Dermis blood vessel endothelial cell (primary cell): ENCODE results near the gene ENC1. TPM values are rescaled to one million over a fixed set of nuclear protein-coding genes. Genes with fewer than 3 reads are reported as not detected.

ENCODE experiments used
- DNase-seq: peaks from one replicate; pipeline ENCODE4 v3.0.0; 2010
- total RNA-seq: library from RNA; depleted of rRNA; stranded (reverse); fragments of >200 nt; gene quantifications from 2 replicates; pipeline ENCODE4 v1.2.3, GENCODE V29; 2014

Gene ENC1
- total RNA-seq, 1 donor from 2014 or later: 32.2 TPM

DNA sequence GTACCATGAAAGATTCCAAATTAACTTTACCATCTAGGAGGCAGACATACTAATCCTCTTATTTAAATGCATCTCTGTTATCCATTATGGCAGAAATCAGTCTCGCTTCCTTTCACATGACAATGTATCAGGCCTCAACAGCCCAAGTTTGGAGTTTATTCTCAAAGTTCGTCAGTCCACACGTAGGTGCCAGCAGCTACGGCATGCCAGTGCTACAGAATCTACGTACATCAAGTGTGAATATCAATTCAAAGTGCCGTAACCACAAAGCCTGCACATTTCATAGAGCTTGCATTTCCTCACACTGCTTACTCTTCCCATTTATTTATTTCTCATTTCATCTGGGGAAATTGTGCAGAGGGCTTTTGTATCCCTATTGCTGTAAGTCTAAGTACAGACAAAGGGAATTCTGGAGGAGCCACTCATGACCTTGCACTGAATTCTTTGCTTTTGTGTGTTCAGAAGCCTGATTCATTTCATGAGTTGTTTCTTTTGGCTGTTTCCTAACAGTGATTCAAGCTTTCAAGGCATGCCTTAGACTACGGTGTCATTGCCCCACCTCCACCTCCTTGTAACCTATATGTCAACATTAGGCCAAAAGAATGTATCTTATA, 10.0 kb downstream of the ENC1 start:
- peak; percentile 87 for DNase-seq

DNA sequence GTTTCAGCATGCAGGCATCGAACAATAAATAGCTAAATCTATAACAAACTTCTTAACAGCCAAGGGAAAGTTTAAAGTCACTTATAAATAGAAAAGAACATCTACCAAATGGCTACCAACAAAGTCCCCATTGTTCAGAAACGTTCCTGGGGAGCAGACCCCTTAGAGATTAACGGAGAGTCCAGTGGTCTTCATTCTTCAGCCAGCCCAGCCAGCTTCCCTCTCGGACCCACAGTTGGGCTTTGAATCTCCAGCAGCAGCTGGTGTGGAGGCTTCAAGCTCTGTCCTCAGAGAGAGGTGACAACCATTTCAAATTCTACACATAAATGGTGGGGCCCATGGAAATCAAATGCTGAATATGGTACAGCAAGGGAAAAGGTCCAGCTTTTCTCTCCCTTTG, 11.2 kb downstream of the ENC1 start:
- no peak for DNase-seq

DNA sequence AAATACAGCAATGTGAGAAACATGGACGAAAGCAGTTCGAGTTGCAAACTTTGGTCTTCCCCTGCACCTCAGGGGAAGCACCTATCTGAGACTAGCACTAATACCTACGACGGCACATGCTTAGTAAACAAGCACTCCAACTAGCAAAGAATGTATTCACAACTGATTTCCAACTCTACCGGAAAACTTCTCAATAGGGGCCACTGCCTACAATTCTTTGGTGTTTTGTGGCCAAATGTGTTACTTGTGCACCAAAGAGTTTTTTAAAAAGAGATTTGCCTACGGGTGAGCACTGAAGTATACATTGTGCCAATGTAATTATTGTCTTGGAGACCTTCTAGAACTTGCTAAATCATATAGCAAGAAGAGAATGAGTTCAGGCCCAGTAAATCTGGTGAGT, 12.2 kb downstream of the ENC1 start:
- DNase-seq: no peak

DNA sequence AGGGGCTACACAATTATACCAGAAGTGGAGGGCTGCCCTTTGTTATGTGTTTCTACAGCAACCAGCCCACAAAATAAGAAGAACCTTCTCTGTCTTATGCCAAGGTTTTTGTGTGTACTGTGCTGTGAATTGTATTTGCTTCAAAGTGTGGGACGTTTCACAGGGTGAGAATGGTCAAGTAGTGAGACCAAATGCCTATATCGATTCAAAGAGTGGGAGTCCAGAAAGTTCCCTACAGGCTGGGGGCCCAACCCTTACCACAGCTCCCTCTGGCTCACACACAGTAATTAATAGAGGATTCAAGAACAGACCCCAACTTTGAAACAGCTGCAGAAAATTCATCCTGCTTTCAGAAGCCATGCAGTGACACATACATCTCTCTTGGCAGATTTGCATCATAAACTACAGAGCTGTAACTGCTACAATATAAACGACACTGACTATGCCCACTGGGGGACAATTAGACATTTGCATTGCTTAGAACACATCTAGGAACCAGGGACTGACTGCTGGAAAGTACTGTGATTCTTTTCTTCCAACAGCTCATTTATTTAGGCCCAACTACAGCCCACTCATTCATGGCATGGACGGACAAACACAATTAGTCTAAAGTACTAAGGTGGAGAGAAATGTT, 12.8 kb downstream of the ENC1 start:
- DNase-seq: no peak

DNA sequence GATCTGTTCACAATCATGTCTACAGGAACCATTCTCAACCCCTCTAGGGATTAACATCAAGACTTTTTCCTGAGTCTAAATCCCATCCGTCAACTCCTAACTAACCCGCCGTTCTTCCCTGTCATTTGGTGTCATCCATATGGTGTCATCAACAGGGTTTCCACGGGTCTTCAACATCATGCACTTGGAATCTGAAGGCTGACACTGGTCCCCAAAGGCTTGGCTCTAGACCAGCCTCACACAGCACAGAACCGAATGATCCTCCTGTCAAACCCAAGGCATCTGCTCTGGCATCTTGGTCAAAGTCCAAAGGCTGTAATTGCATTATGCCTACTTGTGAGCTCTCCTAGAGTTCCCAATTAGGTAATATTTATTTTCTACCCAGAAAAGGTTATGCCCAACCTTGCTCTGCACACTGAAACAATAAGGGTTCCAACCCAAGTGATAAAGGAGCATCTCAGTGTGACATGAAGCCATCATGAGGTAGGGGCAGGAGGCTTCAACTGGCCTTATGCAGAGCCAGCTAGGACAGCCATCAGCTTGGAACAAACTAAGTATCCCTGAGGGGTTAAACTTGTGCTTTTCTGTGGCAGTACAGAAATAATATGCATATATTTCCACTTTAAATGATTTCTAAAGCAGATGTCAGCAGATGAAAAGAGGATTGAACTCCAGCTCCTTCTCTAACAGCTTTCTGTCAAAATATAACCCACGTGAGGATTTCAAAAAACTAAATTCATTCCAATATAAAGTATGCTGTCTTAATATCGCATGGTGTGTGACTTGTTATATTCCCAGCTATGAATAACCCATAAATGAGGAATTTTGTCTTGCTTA, 13.9 kb downstream of the ENC1 start:
- no peak for DNase-seq

DNA sequence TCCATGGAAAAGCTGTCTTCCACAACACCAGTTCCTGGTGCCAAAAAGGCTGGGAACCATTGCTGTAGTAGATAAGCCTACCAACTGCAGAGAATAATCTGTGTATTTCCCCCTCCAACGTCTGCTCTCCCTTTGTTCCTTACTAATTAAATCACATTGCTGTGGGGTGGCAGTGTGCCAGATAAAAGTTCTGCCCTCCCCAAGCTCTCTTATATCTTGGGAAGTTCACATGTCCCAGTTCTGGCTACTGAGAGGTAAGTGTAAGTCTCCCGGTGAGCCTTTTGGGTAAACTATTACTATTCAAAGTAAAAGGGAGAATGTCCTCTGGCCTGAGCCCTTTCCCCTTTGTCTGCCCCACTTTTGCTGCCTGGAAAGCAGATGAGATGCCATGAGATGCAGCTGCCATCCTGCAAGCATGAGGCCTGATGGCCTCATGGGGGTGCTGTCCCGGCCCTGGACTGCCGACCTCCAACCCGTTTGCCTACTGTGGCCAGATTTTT, 14.7 kb downstream of the ENC1 start:
- DNase-seq: peak; percentile 62

DNA sequence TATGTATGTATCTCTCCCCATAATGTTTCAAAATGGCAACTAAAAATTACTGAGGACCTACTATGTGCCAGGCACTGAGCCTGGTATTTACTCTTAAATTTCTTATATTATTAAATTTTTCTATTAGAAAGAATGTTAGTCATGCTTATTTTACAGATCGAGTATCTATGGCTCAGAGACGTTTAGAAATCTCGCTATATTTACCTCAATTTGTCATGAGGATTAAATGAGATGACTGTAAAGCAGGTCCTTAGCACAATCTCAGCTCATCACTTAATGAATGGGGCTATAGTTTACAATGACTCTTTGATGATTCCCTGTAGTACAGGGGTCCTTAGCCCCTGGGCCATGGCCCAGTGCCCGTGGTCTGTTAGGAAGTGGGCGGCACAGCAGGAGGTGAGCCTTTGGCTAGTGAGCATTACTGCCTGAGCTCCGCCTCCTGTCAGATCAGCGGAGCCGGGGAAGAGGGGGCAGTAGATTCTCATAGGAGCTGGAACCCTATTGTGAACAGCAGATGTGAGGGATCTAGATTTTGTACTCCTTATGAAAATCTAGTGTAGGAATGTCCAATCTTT, 15.5 kb downstream of the ENC1 start:
- DNase-seq: no peak

DNA sequence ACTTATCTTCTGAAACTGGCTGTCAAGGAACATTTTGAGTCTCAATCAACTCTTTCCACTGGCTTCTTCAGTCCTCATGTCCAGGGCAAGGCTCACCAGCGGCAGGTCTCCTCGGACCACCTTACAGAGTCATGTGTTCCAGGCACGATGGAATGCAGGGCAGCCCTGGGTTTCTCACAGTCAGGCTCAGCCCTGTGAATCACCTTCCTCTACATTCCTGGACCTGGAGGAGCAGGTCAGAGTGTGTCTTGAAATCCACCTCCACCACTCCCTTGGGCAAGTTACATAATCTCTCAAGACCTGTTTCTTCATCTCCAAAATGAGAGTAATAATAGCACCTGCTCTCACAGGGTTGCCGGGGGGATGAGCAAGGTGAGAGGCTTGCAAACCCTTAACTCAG, 16.0 kb downstream of the ENC1 start:
- DNase-seq: no peak

DNA sequence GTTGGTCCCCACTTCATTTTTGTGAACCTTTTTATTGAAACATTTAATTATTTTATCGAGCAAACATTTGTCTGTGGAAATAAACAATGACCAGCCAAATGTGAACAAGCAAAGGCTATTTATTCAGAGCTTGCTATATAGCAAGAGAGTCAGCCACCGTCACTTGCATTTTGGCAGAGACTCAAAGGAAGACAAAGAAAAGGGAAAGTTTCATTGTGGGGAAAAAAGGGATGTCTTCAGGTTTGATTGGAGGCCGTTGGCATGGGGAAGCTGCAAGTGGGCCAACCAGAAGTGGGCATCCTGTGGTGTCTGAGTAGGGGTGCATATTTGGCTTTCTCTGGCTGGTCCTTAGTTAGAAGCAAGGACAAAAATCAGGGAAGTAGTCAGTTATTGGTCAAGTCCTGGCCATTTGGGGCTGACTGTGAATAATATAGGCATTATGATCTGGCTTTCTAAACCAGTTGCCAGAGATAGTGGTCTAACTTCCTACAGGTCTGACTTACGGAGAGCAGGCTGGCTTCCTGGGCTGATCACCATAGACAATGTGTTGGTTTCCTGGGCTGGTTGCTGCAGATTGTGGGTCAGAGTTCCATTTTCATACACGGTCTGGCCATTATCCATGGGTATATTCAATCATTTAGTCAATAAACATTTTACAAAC, 16.6 kb downstream of the ENC1 start:
- no peak for DNase-seq

DNA sequence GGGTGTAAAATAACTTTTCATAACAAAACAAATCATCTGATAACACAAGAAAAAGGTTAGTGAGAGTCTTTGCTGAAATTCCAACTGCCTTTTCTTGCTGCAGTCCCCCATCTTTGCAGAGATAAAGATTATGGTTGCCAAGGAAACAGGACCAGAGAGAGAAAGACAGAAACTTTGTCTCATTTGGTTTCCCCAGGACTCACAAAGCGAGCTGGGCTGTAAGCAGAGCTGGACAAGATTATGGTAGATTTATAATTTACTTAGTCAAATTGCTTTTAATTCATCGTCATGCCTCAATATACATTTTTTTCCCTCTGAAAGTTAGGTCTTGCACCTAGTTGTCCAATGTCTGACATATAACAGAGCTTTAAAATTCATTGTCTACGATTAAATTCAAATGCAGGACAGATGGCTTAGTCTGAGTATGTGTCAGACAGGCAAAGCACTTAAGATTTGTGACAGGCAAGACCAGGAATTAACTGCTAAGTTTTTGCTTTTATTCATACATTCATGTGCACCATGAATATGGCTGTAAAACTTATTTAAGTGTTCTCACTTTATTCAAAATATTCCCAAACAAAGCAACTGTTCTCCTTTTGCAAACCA, 17.4 kb downstream of the ENC1 start:
- no peak for DNase-seq

DNA sequence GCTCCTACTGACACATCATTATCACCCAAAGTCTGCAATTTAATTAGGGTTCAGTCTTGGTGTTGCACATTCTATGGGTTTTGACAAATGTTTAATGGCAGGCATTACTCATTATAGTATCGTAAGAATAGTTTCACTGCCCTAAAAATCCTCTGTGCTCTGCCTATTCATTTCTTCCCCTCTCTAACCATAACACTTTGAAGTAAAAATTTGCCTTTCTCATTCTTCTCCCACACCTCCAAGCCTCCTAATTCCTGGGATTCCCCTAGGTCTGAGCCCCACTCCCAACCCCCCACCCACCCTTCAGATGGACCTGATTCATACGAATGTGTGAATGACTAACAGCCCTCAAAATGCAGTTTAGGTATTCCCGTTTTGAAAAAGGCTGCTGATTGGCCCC, 18.4 kb downstream of the ENC1 start:
- no peak for DNase-seq

DNA sequence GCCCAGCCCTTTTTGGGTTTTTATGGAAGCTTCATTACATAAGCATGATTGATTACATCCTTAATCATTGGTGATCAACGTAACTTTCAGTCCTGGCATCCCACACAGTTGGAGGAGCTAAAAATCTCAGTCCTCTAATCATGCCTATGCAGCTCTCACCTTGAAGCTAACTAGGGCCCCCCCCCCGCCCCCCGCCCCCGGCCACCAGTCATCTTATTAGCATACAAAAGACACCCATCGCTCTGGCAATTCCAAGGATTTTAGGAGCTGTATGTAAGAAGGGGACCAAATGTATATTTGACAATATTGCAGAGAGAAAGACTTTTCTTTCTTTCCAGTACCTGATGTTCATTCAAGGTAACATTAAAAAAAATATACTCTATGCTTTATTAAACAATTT, 19.0 kb downstream of the ENC1 start:
- no peak for DNase-seq

DNA sequence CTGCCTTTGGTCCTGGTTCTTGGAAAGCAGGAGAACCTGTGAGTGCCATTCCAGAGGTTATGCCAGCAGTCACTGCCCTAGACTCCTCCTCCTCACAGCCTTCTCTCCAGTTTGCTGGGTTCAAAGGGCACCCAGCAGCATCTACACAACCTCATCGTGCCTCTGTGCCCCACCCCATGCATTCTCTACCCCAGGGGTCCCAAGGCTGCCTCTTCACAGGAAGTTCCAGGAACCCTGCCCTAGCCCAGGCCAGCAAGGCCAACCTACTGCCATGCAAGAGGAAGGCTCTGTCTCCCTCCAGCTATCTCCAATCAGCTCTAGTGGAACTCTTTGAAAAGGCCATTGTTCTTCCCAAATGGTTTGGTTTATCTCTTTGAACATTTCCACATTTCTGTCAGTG, 21.2 kb downstream of the ENC1 start:
- no peak for DNase-seq

DNA sequence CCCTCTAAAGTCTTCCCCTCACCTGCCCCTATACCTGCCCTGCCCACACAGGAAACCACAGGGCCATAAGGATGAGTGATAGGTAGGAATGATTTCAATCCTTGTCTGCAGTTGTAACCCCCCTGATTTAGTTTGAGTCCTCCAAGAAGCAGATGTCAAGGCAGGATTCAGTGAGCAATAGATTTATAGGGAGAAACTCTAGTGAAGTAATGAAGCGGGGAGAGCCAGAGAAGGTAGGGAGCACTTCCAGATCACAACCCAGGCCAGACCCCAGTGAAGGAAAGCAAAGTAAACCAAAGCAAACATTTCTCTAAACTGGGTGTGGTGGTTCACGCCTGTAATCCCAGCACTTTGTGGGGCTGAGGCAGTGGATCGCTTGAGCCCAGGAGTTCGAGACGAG, 22.4 kb downstream of the ENC1 start:
- no peak for DNase-seq

DNA sequence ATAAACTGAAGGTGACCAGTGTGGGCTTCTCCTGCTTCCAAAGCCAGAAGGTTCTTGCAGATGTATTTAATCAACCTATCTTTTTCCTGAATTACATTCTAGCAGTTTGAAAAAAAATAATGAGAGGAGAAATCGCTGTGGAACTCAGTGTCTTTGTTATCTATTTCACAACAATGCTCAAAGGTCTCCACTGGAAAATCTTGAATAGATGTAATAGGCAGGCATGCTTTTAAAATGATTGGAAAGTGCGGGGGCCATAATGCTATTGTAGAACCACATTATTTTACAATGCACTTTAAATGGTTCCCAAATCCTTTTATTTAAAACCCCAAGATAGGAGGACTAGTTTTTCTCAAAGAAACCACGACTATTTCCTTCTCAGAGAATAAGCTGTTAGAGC, 23.3 kb downstream of the ENC1 start:
- DNase-seq: no peak

DNA sequence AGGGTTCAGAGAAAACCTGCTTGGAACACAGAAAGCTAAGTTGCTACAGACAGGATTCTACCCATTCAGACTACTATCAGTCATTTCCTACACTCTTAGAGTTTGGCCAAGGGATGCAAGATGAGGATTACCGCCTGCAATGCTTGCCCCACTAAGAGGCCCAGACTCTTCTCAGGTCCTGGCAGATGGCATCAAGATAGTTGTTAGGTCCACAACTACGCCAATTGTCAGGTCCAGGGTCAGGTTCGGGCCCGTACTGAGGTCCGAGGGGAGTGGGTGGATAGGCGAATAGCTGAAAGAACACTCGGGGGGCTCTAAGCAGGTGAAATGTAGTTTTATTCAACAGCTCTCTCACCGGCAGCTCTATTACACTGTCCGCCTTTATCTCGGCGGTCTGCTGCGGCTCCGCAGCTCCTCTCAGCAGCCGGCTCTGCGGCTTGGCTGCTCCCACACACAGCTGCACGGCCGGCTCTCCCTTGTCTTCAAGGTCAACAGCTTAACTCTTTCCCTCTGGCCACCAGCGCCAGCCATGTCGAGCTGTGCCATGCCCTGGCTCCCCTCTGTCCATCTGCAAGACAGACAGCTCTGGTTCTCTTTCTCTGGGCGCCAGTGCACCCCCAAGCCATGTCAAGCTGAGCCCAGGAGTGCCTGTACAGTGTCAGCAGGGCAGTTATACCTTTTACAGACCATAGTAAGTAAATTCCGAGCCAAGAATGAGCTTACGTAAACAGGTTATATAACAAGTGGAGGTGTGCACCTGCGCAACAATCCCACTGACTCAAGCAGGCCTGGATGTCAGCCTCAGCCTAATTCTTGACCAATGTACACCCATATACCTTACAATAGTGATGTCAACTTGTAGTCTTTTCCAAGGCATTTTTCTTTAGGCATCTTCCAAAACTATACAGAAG, 24.0 kb downstream of the ENC1 start:
- DNase-seq: no peak

DNA sequence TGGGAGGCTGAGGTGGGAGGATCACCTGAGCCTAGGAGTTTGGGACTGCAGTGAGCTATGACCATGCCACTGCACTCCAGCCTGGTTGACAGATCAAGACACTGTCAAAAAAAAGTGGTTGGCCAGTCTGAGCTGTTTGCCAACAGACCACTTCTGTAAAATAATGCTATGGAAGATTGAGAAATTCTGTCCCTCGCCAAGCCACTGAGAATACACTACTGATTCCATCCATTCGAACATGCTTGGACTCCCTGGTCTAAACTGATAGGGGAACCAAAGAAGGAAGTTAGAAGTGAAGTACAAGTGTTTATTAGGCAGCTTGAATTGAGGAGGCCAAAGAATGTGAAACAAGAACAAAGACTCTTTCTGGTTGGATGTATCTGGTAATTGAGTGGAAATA, 27.2 kb downstream of the ENC1 start:
- DNase-seq: no peak

DNA sequence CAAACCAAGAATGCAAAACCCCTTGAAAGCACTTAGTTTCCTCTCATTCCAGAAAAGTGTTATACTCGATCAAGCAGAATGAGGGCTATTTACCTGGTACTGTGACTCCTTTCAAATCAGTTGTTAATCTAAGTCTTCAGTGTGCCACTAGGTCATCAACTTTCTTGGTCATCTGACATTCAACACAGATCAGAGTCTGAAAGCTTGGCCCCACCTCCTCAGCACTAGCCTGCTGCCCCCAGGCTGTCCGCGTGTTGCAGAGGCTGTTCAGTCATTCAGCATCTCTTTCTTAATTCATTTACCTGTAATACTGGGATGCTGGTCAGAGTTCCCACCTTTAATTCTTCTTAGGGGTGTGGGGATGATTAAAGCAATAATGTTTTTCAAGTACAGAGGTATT, 28.5 kb downstream of the ENC1 start:
- no peak for DNase-seq

DNA sequence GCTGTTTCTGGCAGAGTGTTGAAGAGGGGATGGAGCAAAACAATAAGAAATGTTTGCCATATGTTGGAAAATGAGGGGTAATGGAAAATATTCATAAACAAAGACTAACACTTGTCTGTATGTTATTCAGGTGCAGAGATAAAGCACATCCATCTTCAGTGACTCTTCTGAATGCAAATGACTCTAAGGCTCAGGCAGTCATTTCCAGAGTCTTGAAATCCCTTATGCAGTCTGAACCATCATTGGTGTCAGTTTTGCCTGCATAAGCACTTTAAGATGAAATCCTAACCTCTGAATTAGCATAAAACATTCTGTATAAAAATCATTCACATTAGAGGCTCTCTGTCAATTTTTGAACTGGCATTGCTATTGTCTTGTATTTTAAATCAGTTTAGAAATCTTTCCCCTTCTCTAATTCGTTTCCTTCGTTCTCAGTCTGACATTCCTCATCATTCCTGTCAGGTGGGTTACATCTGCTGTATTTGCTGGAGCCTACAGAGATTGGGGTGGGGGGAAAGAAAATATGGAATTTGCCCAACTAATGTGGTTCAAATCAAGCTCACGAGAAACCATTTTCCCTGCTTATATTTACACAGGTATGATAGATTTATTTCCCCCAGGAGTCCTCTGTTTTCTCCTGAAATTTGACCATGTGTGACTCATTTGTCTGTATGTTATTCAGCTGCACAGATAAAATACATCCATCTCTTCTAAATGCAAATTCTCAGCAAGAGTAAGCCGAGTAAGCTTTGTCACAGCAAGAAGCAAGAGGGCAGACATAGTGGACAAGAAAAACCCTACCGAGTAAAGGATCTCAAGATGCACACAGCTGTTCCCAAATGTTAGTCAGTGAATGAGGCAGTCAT, 31.6 kb downstream of the ENC1 start:
- DNase-seq: no peak

DNA sequence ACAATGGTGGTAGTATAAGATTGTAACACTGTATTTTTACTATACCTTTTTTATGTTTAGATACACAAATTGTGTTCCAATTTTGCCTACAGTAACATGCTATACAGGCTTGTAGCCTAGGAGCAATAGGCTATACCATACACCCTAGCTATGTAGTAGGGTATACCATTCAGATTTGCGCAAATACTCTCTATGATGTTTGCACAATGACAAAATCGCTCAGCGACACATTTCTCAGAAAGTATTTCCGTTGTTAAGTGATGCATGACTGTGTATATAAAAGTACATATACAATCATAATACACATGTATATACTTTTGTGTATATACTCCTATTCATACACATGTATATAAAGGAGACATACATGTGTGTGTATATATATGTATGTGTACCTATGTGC, 34.8 kb downstream of the ENC1 start:
- no peak for DNase-seq
